GM18505 (cell line): ENCODE measurements around the gene LONP1.

Experiments
- ATAC-seq: cut with Tn5 transposase; IDR thresholded peaks from one replicate; pipeline ENCODE4 v1.9.1; 2021; ENCODE audit not compliant: unreplicated experiment
- POLR2A ChIP-seq: IDR thresholded peaks from 4 replicates; pipeline ENCODE4 v1.6.1; 2011; ENCODE audit warnings: borderline replicate concordance; ENCODE audit not compliant: insufficient read depth, insufficient read length; ENCODE audit errors: extremely low read depth

The LONP1 gene

GRCh38 chr19:5654931-5655330 lies 65.0 kb downstream of the LONP1 start:
- TF ChIP-seq POLR2A: no peak
- no peak for ATAC-seq

- no peak for ATAC-seq
- TF ChIP-seq POLR2A: no peak
Observed at GRCh38 chr19:5652261-5652660, 67.7 kb downstream of the LONP1 start.

- no peak for TF ChIP-seq POLR2A
- no peak for ATAC-seq
Observed at GRCh38 chr19:5651361-5651760, 68.6 kb downstream of the LONP1 start.

GRCh38 chr19:5648464-5648863 lies 71.5 kb downstream of the LONP1 start:
- no peak for TF ChIP-seq POLR2A
- no peak for ATAC-seq

- TF ChIP-seq POLR2A: no peak
- no peak for ATAC-seq
Observed at GRCh38 chr19:5646703-5647102, 73.2 kb downstream of the LONP1 start.

- no peak for ATAC-seq
- no peak for TF ChIP-seq POLR2A
Observed at GRCh38 chr19:5645409-5645808, 74.5 kb downstream of the LONP1 start.

GRCh38 chr19:5644037-5644436 lies 75.9 kb downstream of the LONP1 start:
- no peak for ATAC-seq
- no peak for TF ChIP-seq POLR2A

- ATAC-seq: no peak
- no peak for TF ChIP-seq POLR2A
Observed at GRCh38 chr19:5643060-5643459, 76.9 kb downstream of the LONP1 start.

- no peak for ATAC-seq
- TF ChIP-seq POLR2A: no peak
Observed at GRCh38 chr19:5642204-5642603, 77.7 kb downstream of the LONP1 start.
